Subcutaneous adipose tissue (tissue), 4 donors: ENCODE results near the gene HSH2D. TPM values are rescaled to one million over a fixed set of nuclear protein-coding genes. Genes with fewer than 3 reads are reported as not detected.

Experiments used
- CTCF ChIP-seq: fragments of 450-650 bp; IDR thresholded peaks from one replicate; pipeline ENCODE4 v1.5.1; 2016; ENCODE audit warnings: low read depth, mild to moderate bottlenecking, control low read depth, antibody characterized with exemption, moderate library complexity
- total RNA-seq, 4 donors: library from RNA; depleted of rRNA; stranded (reverse); fragments of >200 nt; gene quantifications; one replicate each; pipeline ENCODE4 v1.1.0, GENCODE V29; 2016

Gene HSH2D
- total RNA-seq: 1 to 10 TPM in 2 of 4 donors, under 1 TPM in 2; 0.38 to 1.5 (median 0.82) TPM

DNA sequence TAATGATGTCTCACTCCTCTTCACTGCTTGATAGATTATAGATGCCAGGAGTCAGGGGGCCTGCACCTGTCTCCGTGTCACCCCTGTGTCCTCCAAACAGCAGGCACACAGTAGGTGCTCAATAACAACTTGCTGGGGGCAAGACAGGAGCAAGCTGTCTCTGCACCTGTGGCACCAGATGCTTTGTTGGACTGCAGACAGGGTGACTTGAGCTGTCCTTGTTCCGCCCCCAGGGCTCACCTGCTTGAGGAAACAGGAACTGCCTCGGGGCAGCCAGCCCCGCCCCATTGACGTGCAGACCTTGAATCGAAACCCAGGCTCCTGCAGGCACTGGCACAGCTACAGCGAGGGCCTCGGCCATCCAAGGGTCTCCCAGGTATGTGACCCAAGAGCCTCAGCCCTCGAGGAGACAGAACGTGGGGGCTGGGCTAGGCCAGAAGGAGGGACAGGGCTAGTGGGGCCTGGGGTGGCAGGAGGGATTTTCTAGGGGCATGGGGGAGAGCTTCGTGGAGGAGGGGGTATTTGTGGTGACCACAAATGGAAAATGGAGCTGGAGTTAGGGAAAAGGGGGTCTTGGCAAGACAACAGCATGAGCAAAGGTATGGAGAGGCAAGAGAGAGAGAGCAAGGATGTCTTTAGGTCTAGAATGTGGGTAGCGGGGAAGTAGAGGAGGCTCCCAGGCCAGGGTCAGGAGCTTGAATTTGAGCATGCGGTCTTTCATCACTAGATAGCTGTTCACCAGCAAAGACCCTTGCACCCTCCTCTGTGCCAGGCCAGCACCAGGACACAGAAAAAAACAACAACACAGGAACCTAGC lies at the start of gene HSH2D:
HSH2D (plus strand) TSS at position 287 of the 817 bp plus-strand sequence. CDS start 5,066 bp downstream, outside the sequence.
- TF ChIP-seq CTCF: no peak

GRCh38 chr19:16094360-16095070 lies 49.0 kb upstream of the HSH2D start:
- TF ChIP-seq CTCF: no peak

GRCh38 chr19:16095071-16095571 lies 48.4 kb upstream of the HSH2D start:
- no peak for TF ChIP-seq CTCF

DNA sequence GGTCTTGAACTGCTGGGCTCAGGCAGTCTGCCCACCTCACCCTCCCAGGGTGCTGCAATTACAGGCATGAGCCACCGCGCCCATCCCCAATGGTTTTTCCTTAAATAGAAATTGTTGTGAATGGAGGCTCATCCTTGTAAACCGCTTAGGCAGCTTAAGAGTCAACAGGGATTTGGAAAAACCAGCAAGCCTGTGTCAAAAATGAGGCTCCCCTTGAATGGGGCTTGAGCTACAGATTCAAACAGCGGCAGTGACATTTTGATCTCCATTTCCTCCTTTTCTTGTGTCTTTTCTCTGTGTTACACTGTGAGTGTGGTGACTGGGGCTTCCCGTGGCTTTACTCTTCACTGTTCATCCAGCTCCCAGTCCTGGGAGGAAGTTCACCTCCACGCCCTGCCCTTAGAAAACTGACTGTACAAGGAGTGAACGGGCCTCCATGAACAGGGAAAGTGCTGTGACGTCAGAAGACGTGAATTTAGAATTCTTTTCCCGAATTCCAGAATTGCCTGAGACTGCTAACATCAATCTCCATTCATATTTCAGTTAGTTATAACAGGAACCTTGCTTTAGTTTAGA lies 47.1 kb upstream of the HSH2D start:
- TF ChIP-seq CTCF: no peak

GRCh38 chr19:16098416-16098768 lies 45.1 kb upstream of the HSH2D start:
- TF ChIP-seq CTCF: no peak

GRCh38 chr19:16098821-16099220 lies 44.7 kb upstream of the HSH2D start:
- TF ChIP-seq CTCF: no peak

GRCh38 chr19:16100524-16100923 lies 43.0 kb upstream of the HSH2D start:
- no peak for TF ChIP-seq CTCF
